Right ventricle myocardium inferior (tissue), 1 donor: ENCODE results near the gene TTLL9. TPM values are rescaled to one million over a fixed set of nuclear protein-coding genes. Genes with fewer than 3 reads are reported as not detected.
A peak's percentile ranks its signal among the peaks of the same experiment; 100 is the strongest.

Source experiments
- ATAC-seq: fragments of 200-7000 bp; cut with Tn5 transposase; one replicate; pipeline ENCODE4 v1.9.1; 2020; ENCODE audit warnings: mild to moderate bottlenecking, moderate library complexity
- DNase-seq: peaks from one replicate; pipeline ENCODE4 v3.0.0; 2021; ENCODE audit errors: missing footprints
- intact Hi-C: fragments of 100-400 bp; cut with DNase I; formaldehyde crosslinking; loops from one replicate; pipeline ENCODE4 v1.11.0; 2022
- total RNA-seq: library from RNA; stranded (reverse); fragmentation: NEBNext Ultra II Directional; extraction: Animal tissue kit (Norgen Biotek cat#: 25700); gene quantifications from one replicate; pipeline ENCODE4 v1.2.1, GENCODE V29; 2021
- donor health status: DM: no; HTN: yes; CAD: no; lungs with severe emphysema.

Gene TTLL9
- total RNA-seq, 1 donor from 2014 or later = not detected

DNA sequence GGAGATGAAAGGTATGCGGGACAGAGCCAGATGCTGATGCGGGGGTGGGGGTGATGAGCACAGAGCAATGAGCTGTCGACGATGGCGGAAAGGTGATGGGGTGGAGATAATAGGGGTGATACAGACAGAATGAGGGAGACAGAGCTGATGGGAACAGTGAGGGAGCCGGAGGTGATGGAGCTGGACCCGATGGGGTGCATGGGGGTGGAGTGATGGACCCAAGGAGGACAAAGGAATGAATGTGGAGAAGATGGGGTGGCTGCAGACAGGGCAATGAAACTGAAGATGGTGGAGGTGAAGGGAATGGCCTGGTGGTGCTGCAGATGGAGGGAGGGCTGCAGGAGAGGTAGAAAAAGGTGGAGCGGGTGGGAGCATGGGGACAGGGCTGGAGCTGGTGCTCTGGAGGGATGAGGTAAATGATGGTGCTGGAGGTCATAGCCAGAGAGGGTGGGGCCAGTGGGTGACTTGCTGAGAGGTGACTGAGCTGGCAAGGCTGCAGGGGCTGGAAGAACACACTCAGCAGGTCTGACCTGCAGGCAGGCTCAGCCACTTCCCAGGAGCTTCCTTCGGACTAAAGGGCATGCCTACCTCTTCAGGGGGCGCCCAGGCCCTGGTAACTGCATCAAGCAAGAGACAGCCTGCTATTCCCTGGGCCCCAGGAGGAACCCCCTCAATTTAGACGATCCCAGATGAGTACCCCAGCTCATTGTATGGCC, 19.0 kb upstream of the TTLL9 start:
- DNase-seq (no peak), ATAC-seq (no peak)
- intact Hi-C loops = loop anchor here (5.0 kb wide), 1 partner anchor 236 kb away; no protein-coding TSS in a partner anchor

GRCh38 chr20:31853481-31853880, 17.0 kb upstream of the TTLL9 start:
- ATAC-seq = no peak

GRCh38 chr20:31856516-31856915, 13.9 kb upstream of the TTLL9 start:
- no peak for ATAC-seq
- DNase-seq = no peak
- intact Hi-C loops = no loop called here

More at GRCh38 chr20:31853481-31853880, 17.0 kb upstream of the TTLL9 start:
- intact Hi-C loops = loop anchor here (5.0 kb wide), 1 partner anchor 234 kb away; no protein-coding TSS in a partner anchor
- DNase-seq = no peak

GRCh38 chr20:31857861-31858759, 12.3 kb upstream of the TTLL9 start:
- DNase-seq (no peak), ATAC-seq (no peak)
- intact Hi-C loops = no loop called here

GRCh38 chr20:31858760-31859083, 11.7 kb upstream of the TTLL9 start:
- intact Hi-C loops = no loop called here
- DNase-seq (no peak), ATAC-seq (no peak)

- no peak for DNase-seq
- intact Hi-C loops = no loop called here
- ATAC-seq = no peak
Observed at GRCh38 chr20:31859266-31859997, 11.0 kb upstream of the TTLL9 start.

DNA sequence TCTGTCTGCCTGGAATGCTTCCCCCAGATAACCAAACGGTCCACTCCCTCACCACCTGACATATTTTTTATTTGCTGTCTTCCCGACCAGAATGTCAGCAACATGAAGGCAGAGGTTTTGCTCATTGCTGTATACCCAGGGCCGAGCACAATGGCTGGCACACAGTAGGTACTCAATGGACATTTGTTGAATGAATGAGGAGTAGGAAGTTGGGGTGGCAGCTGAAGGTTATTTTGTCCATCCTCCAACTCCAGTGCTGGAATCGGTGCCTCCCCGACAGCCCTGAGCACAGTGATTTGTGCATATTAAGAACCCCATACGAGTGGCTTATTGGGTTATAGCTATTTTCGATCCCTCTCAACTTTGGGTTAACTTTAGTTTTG, 10.4 kb upstream of the TTLL9 start:
- no peak for ATAC-seq
- intact Hi-C loops = no loop called here
- DNase-seq = no peak

- peak; percentile 42 for ATAC-seq
- intact Hi-C loops = no loop called here
- no peak for DNase-seq
Observed at GRCh38 chr20:31860390-31861134, 9.9 kb upstream of the TTLL9 start.

DNA sequence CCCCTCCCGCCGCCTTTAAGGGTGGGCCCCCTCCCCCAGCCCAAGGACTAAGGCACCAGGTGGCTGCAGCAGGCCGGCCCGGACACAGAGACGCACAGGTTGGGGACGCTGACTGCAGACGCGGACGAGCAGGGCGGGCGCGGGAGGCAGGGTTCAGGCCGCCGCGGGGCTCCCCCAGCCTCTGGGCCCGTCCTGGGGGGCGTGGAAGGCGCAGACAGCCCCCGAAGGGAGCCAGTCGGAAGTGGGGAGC, 9.4 kb upstream of the TTLL9 start:
- ATAC-seq = peak; percentile 37
- DNase-seq = no peak
- intact Hi-C loops = no loop called here

DNA sequence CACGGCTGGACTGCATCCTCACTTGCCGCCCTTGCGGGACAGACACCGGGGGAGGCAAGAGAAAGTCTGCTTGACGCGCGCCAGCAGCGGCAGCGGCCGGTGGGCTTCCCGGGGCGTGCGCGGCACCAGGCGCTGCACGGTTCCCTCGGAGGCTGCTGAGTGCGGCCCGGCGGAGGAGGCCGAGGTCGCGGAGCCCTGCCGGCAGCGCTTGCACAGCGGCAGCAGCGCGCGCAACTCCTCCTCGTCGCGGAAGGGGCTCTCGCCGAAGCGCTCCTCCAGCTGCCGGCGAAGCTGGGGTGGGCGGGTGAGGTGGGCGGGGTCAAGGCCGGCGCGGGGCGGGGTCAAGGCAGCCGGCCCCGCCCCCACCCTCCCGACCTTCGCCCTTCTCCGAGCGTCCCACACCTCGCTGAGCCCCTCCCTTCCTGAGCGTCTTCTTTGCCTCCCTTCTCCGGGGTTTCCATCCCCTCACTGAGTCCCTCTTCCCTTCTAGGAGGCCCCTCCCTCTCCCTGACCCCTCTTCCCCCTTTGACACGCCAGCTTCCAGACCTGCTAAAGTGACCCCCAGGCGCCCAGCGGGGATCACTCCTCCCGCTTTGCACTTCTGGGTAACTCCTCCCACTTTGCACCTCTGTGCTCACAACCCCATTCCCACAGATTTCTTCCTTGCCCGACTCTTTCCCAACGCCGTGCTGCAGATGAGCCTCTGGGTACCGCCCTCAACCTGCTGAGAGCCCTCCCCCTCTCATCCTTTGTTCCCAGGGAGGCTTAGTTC, 8.9 kb upstream of the TTLL9 start:
- no peak for DNase-seq
- intact Hi-C loops = no loop called here
- ATAC-seq = peak; percentile 56

- no peak for ATAC-seq
Observed at GRCh38 chr20:31862157-31862470, 8.3 kb upstream of the TTLL9 start.

DNA sequence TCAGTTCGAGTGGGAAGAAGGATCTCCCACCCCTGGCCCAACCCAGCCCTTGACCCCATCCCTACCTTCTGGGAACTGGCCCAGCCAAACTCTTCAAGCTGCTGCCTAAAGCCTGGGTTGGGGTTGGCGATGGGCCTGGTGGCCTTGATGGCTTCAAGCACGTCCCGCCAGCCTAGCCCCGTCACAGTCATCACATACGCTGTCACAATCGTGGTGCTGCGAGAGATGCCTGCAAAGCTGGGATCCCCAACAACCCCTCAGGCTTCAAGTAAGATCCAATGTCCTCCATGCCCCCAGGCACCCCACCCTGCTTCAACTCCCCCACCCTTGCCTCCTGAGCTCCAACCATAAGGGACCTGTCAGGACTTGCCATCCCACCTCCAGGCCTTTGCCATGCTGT, 7.9 kb upstream of the TTLL9 start:
- intact Hi-C loops = no loop called here
- ATAC-seq (no peak), DNase-seq (no peak)

More at GRCh38 chr20:31862157-31862470, 8.3 kb upstream of the TTLL9 start:
- DNase-seq = no peak
- intact Hi-C loops = no loop called here

GRCh38 chr20:31863296-31864085, 6.9 kb upstream of the TTLL9 start:
- DNase-seq = no peak
- intact Hi-C loops = no loop called here
- no peak for ATAC-seq

DNA sequence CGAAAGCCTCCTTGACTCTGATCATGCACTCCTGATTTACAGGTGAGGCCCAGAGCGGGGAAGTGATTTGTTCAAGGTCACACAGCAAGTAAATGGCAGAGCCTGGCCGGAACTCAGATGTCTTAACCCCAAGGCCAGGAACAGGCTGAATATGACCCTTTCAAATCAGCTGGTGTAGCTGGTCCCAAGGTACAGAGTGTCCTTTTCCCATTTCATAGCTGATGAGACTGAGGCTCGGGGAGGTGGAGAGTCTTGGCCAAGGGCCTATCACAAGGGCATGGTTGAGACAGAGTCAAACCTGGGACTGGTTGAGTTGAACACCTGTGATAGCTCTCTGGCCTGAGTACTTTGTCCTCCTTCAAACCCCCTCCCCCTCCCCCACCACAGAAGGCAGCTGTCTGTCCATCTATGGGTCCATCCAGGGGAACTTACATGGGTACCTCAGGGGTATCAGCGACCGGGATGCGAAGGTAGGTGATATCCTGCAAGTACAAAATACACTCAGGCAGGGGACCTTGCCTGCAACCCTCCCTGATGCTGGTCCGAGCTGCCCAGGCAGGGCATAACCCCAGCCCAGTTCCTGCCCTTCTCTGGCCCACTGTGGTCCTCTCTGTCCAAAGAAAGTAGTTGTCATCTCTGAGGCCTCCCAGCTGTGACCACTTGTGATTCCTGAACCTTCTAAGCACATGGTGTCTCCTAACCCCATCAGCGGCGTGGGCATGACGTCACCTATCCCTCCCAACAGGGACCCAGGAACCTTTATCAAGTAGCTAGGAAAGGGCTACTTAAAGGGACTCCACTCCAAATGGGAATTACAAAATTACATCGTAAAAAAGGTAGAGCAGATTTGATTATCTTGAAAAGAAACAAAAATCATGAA, 5.7 kb upstream of the TTLL9 start:
- no peak for DNase-seq
- intact Hi-C loops = no loop called here
- ATAC-seq = no peak

GRCh38 chr20:31866221-31866620, 4.2 kb upstream of the TTLL9 start:
- intact Hi-C loops = no loop called here
- DNase-seq (no peak), ATAC-seq (no peak)

DNA sequence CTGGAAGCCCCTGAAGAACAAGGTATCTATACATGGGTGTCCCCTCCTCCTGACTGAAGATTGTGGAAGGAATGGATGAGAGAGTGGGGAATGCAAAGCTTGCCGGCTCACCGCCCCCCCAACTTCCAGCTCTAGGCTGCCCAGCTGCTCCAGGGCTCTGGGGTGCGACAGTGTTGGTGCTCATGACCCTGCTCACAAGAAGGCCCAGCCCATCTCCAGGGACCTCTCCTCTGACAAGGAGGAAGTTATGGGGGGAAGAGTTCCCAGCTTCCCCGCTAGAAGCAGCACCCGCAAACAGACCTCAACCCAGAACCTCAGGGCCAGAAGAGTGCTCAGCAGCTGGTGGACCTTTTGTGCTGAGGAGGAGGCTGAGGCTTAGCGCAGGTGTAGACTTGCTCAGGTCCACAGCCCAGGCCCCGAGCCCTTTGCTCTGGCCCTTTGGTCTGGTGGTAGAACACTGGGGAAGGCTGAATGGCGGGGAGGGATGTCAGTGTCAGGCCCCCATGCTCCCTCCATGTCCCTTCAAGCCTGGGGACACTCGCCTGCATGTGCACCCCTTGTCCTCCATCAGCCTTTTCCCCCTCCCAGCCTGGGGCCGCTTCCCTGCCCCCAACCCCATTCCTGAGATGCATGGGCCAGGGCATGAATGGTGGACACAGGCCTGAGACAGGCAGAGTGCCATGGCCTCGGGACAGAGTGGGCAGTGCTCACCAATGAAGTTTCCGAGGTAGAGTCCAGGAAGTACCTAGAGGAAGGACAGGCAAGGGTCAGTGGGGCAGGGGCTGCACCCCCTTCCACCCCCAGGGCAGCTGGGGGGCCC, 1.4 kb upstream of the TTLL9 start:
- no peak for ATAC-seq
- DNase-seq = no peak
- intact Hi-C loops = no loop called here
